Upper lobe of right lung (tissue), 1 donor: Measurements from ENCODE around the gene ERC2. TPM values are rescaled to one million over a fixed set of nuclear protein-coding genes. Genes with fewer than 3 reads are reported as not detected.

Source experiments
- ATAC-seq: fragments of 200-7000 bp; cut with Tn5 transposase; one replicate; pipeline ENCODE4 v1.9.1; 2020; ENCODE audit warnings: mild to moderate bottlenecking, moderate library complexity
- DNase-seq: peaks from one replicate; pipeline ENCODE4 v3.0.0-alpha.2; 2020
- H3K27ac ChIP-seq: fragments of 200-600 bp; one replicate; pipeline ENCODE4 v1.8.0; 2022
- H3K27me3 ChIP-seq: fragments of 200-600 bp; one replicate; pipeline ENCODE4 v1.8.0; 2022; ENCODE audit warnings: mild to moderate bottlenecking
- H3K36me3 ChIP-seq: fragments of 200-600 bp; one replicate; pipeline ENCODE4 v1.8.0; 2022
- H3K4me1 ChIP-seq: fragments of 200-600 bp; one replicate; pipeline ENCODE4 v1.8.0; 2022
- H3K4me3 ChIP-seq: fragments of 200-600 bp; one replicate; pipeline ENCODE4 v1.8.0; 2022; ENCODE audit warnings: mild to moderate bottlenecking
- H3K9me3 ChIP-seq: fragments of 200-600 bp; one replicate; pipeline ENCODE4 v1.8.0; 2022
- CTCF ChIP-seq: fragments of 200-600 bp; IDR thresholded peaks from one replicate; pipeline ENCODE4 v1.8.0; 2022; ENCODE audit warnings: antibody characterized with exemption
- intact Hi-C: fragments of 100-400 bp; cut with DNase I; formaldehyde crosslinking; loops from one replicate; pipeline ENCODE4 v1.11.0; 2022
- total RNA-seq: library from RNA; stranded (reverse); fragmentation: NEBNext Ultra II Directional; extraction: Animal tissue kit (Norgen Biotek cat#: 25700); gene quantifications from one replicate; pipeline ENCODE4 v1.2.1, GENCODE V29; 2021
- donor health status: DM: no; HTN: yes; CAD: no; lungs with severe emphysema.

ERC2 gene
- total RNA-seq, 1 donor from 2014 or later = 1.4 TPM

GRCh38 chr3:55813268-55814097 is 654.8 kb downstream of the ERC2 start:
- intact Hi-C loops = no loop called here
- Histone ChIP-seq H3K4me1 (peaks cover 5% of the 10 kb centered on the region), H3K9me3 (no peaks in the 10 kb centered on the region), H3K27me3 (no peaks in the 10 kb centered on the region), H3K36me3 (no peaks in the 10 kb centered on the region), H3K27ac (peak overlapping the region; percentile 71), H3K4me3 (no peak overlapping the region)
- ATAC-seq (peak; percentile 70), DNase-seq (no peak)
- TF ChIP-seq CTCF = no peak

GRCh38 chr3:55812394-55813013 is 655.8 kb downstream of the ERC2 start:
- Histone ChIP-seq H3K36me3 (no peaks in the 10 kb centered on the region), H3K27me3 (no peaks in the 10 kb centered on the region), H3K4me3 (no peak overlapping the region), H3K27ac (peak overlapping the region; percentile 71), H3K9me3 (no peaks in the 10 kb centered on the region), H3K4me1 (peaks cover 5% of the 10 kb centered on the region)
- no peak for TF ChIP-seq CTCF
- intact Hi-C loops = no loop called here
- DNase-seq (no peak), ATAC-seq (peak; percentile 74)

GRCh38 chr3:55807210-55807609 is 661.1 kb downstream of the ERC2 start:
- Histone ChIP-seq H3K27ac (no peak overlapping the region), H3K9me3 (no peaks in the 10 kb centered on the region), H3K27me3 (no peaks in the 10 kb centered on the region), H3K4me1 (no peaks in the 10 kb centered on the region), H3K4me3 (no peak overlapping the region), H3K36me3 (no peaks in the 10 kb centered on the region)
- intact Hi-C loops = no loop called here
- ATAC-seq (no peak), DNase-seq (no peak)
- TF ChIP-seq CTCF = no peak

GRCh38 chr3:55805169-55805568 is 663.1 kb downstream of the ERC2 start:
- ATAC-seq = no peak

More at GRCh38 chr3:55805169-55805568, 663.1 kb downstream of the ERC2 start:
- H3K4me3 ChIP-seq = no peak overlapping the region
- no peaks in the 10 kb centered on the region for H3K4me1 ChIP-seq
- intact Hi-C loops = no loop called here
- H3K9me3 ChIP-seq = no peaks in the 10 kb centered on the region
- DNase-seq = no peak
- no peaks in the 10 kb centered on the region for H3K27me3 ChIP-seq
- TF ChIP-seq CTCF = no peak
- H3K36me3 ChIP-seq = no peaks in the 10 kb centered on the region
- no peak overlapping the region for H3K27ac ChIP-seq
